Neural cell (in vitro differentiated cells): ENCODE data around the gene SCGB2B2. TPM values are rescaled to one million over a fixed set of nuclear protein-coding genes. Genes with fewer than 3 reads are reported as not detected.

Source experiments
- H2AFZ ChIP-seq: fragments of 200-600, 300-800 bp; sonication (generic), shearing (Covaris generic); 2 replicates; pipeline ENCODE4 v1.6.0; 2014; ENCODE audit warnings: low read depth, mild to moderate bottlenecking, antibody characterized with exemption, low read length, moderate library complexity
- H3F3A ChIP-seq: fragments of 200-600 bp; shearing (Covaris generic); 2 replicates; pipeline ENCODE4 v1.6.1; 2016; ENCODE audit warnings: mild to moderate bottlenecking, moderate library complexity, mixed read lengths, antibody characterized with exemption, low read length; ENCODE audit not compliant: insufficient read depth, poor library complexity, severe bottlenecking
- H3K27ac ChIP-seq: fragments of 200-600, 300-800 bp; sonication (generic), shearing (Covaris generic); 2 replicates; pipeline ENCODE4 v1.5.1; 2014; ENCODE audit warnings: mild to moderate bottlenecking, low read length, moderate library complexity
- H3K27me3 ChIP-seq: fragments of 300-800, 200-600 bp; sonication (generic), shearing (Covaris generic); 2 replicates; pipeline ENCODE4 v1.6.0; 2014; ENCODE audit warnings: mild to moderate bottlenecking, low read depth, low read length, moderate library complexity; ENCODE audit not compliant: insufficient read depth
- H3K36me3 ChIP-seq: fragments of 300-800, 200-600 bp; sonication (generic), shearing (Covaris generic); 2 replicates; pipeline ENCODE4 v1.5.1; 2014; ENCODE audit warnings: mild to moderate bottlenecking, antibody characterized with exemption, low read length, moderate library complexity; ENCODE audit not compliant: insufficient read depth
- H3K4me2 ChIP-seq: fragments of 300-800, 200-600 bp; sonication (generic), shearing (Covaris generic); 2 replicates; pipeline ENCODE4 v1.6.0; 2014; ENCODE audit warnings: mild to moderate bottlenecking, low read length
- H3K4me3 ChIP-seq: fragments of 300-800, 200-600 bp; sonication (generic), shearing (Covaris generic); 2 replicates; pipeline ENCODE4 v1.5.1; 2014; ENCODE audit warnings: mild to moderate bottlenecking, low read length, moderate library complexity
- H3K79me2 ChIP-seq: fragments of 200-600 bp; shearing (Covaris generic); replicated peaks from 2 replicates; pipeline ENCODE4 v1.6.0; 2014; ENCODE audit warnings: mild to moderate bottlenecking, low read length, moderate library complexity; ENCODE audit not compliant: insufficient read depth
- H3K9ac ChIP-seq: fragments of 300-800, 200-600 bp; sonication (generic), shearing (Covaris generic); 2 replicates; pipeline ENCODE4 v1.6.1; 2016; ENCODE audit warnings: mild to moderate bottlenecking, low read length, mixed read lengths
- H3K9me2 ChIP-seq: fragments of 200-600 bp; shearing (Covaris generic); 2 replicates; pipeline ENCODE4 v1.6.1; 2016; ENCODE audit warnings: mild to moderate bottlenecking, low read length, mixed read lengths; ENCODE audit not compliant: insufficient read depth
- H3K9me3 ChIP-seq: fragments of 200-600, 300-800 bp; sonication (generic), shearing (Covaris generic); 2 replicates; pipeline ENCODE4 v1.6.1; 2016; ENCODE audit warnings: mild to moderate bottlenecking, mixed run types, low read length, moderate library complexity, mixed read lengths
- H4K20me1 ChIP-seq: fragments of 200-600 bp; shearing (Covaris generic); 2 replicates; pipeline ENCODE4 v1.6.1; 2016; ENCODE audit warnings: mild to moderate bottlenecking, mixed run types; ENCODE audit not compliant: insufficient read depth
- EP300 ChIP-seq: fragments of 450-650 bp; conservative IDR thresholded peaks from 2 replicates; pipeline ENCODE4 v1.6.1; 2014; ENCODE audit warnings: antibody characterized with exemption, mild to moderate bottlenecking, moderate library complexity; ENCODE audit not compliant: poor library complexity, severe bottlenecking
- EZH2 ChIP-seq: fragments of 200-600, 300-800 bp; shearing (Covaris generic), sonication (generic); IDR thresholded peaks from 2 replicates; pipeline ENCODE4 v1.6.1; 2014; ENCODE audit warnings: antibody characterized with exemption, low read length, borderline replicate concordance, mild to moderate bottlenecking; ENCODE audit not compliant: insufficient read depth, poor library complexity, severe bottlenecking
- REST ChIP-seq: IDR thresholded peaks from 2 replicates; pipeline ENCODE4 v1.6.1; 2012; ENCODE audit warnings: borderline replicate concordance
- polyA plus RNA-seq: library from polyadenylated mRNA; depleted of rRNA; stranded (reverse); fragments of >200 nt; gene quantifications from 2 replicates; pipeline ENCODE4 v1.2.3, GENCODE V29; 2014
- small RNA-seq, 3 experiments: library from RNA; depleted of rRNA; stranded (forward); fragments of <200 nt; gene quantifications; one replicate each; pipeline ENCODE3, GENCODE V24; 2012

SCGB2B2 gene
- polyA plus RNA-seq, 1 donor from 2014 or later = 0.51 TPM

- H3K36me3 ChIP-seq = no peaks in the 10 kb centered on the region
- H3F3A ChIP-seq = no peaks in the 10 kb centered on the region
- H3K27ac ChIP-seq = no peak overlapping the region
- TF ChIP-seq REST = no peak
- TF ChIP-seq EZH2 = no peak
- TF ChIP-seq EP300 = no peak
- no peaks in the 10 kb centered on the region for H3K79me2 ChIP-seq
- H3K9me3 ChIP-seq = no peaks in the 10 kb centered on the region
- no peaks in the 10 kb centered on the region for H3K9me2 ChIP-seq
- H3K9ac ChIP-seq = no peak overlapping the region
- H3K4me3 ChIP-seq = no peak overlapping the region
- H2AFZ ChIP-seq = no peak overlapping the region
- H3K27me3 ChIP-seq = no peaks in the 10 kb centered on the region
- H4K20me1 ChIP-seq = no peaks in the 10 kb centered on the region
- H3K4me2 ChIP-seq = no peak overlapping the region
Observed at GRCh38 chr19:34633802-34634201, 43.2 kb downstream of the SCGB2B2 start.

Small RNAs within 50 kb of the gene (small RNA-seq; reads per million reads assigned to genes)
- gene RF00611 = 0 reads per million in 3 experiments

Other genes with a start within 250 kb of the SCGB2B2 start
- gene UBA2, start 248.8 kb downstream of the SCGB2B2 start, polyA plus RNA-seq = 232 and 245 TPM in 2 replicates
- 9.8 and 16.0 TPM in 2 replicates for gene WTIP, start 195.4 kb downstream of the SCGB2B2 start, polyA plus RNA-seq
- gene ZNF302, start 519 bp upstream of the SCGB2B2 start, polyA plus RNA-seq = 92.6 and 107 TPM in 2 replicates
- gene ZNF181, start 57.1 kb upstream of the SCGB2B2 start, polyA plus RNA-seq = 42.1 and 57.5 TPM in 2 replicates
- 13.4 and 14.9 TPM in 2 replicates for gene ZNF599, start 96.1 kb upstream of the SCGB2B2 start, polyA plus RNA-seq
- gene ZNF30, start 249.7 kb upstream of the SCGB2B2 start, polyA plus RNA-seq = 16.3 and 17.6 TPM in 2 replicates